Neuronal stem cell (in vitro differentiated cells): ENCODE measurements around the gene GRPR. TPM values are rescaled to one million over a fixed set of nuclear protein-coding genes. Genes with fewer than 3 reads are reported as not detected.

Experiments used
- DNase-seq: peaks from one replicate; pipeline ENCODE4 v3.0.0-alpha.2; 2013; ENCODE audit warnings: low spot score
- H2AFZ ChIP-seq: one replicate; pipeline ENCODE4 v1.6.1; 2013; ENCODE audit warnings: mild to moderate bottlenecking, low read length, inconsistent platforms
- H2AK5ac ChIP-seq: 2 replicates; pipeline ENCODE4 v1.6.1; 2013; ENCODE audit warnings: low read depth, mild to moderate bottlenecking, inconsistent platforms, low read length, moderate library complexity, mixed read lengths
- H2BK120ac ChIP-seq: 2 replicates; pipeline ENCODE4 v1.6.1; 2013; ENCODE audit warnings: low read depth, mild to moderate bottlenecking, inconsistent platforms, low read length, moderate library complexity, mixed read lengths
- H2BK12ac ChIP-seq: one replicate; pipeline ENCODE4 v1.6.1; 2013; ENCODE audit warnings: low read length, inconsistent platforms
- H2BK15ac ChIP-seq: 2 replicates; pipeline ENCODE4 v1.6.1; 2013; ENCODE audit warnings: mild to moderate bottlenecking, low read length, inconsistent platforms, mixed read lengths
- H2BK5ac ChIP-seq: one replicate; pipeline ENCODE4 v1.6.1; 2013; ENCODE audit warnings: inconsistent platforms, mild to moderate bottlenecking, low read length, moderate library complexity
- H3K14ac ChIP-seq: one replicate; pipeline ENCODE4 v1.6.1; 2013; ENCODE audit warnings: low read length, inconsistent platforms
- H3K18ac ChIP-seq: 2 replicates; pipeline ENCODE4 v1.6.1; 2013; ENCODE audit warnings: low read length, inconsistent platforms
- H3K23ac ChIP-seq: 2 replicates; pipeline ENCODE4 v1.6.1; 2013; ENCODE audit warnings: low read depth, mild to moderate bottlenecking, mixed read lengths, low read length, inconsistent platforms; ENCODE audit not compliant: poor library complexity
- H3K27ac ChIP-seq: replicated peaks from 3 replicates; pipeline ENCODE4 v1.5.1; 2013; ENCODE audit warnings: low read length, inconsistent platforms
- H3K27me3 ChIP-seq, 3 experiments: 2 replicates each; pipeline ENCODE4 v1.6.1; 2013; ENCODE audit warnings: low read length in 3 of 3, mild to moderate bottlenecking in 2 of 3, inconsistent platforms in 1 of 3, low read depth in 1 of 3, mixed read lengths in 1 of 3, moderate library complexity in 1 of 3; ENCODE audit not compliant: control insufficient read depth in 3 of 3, insufficient read depth in 3 of 3
- H3K36me3 ChIP-seq, 2 donors: replicated peaks in 1 of 2; 2 replicates each; pipeline ENCODE4 v1.6.1; 2013; ENCODE audit warnings: low read length in 2 of 2; ENCODE audit not compliant: control insufficient read depth in 2 of 2, insufficient read depth in 2 of 2
- H3K4ac ChIP-seq: 2 replicates; pipeline ENCODE4 v1.6.1; 2013; ENCODE audit warnings: inconsistent platforms, mild to moderate bottlenecking, low read length, moderate library complexity
- H3K4me1 ChIP-seq, 2 donors: 1 replicate in 1 of 2; 2 replicates in 1 of 2; pipeline ENCODE4 v1.6.1; 2013; ENCODE audit warnings: low read length in 2 of 2, low read depth in 1 of 2; ENCODE audit not compliant: control insufficient read depth in 2 of 2, insufficient read depth in 1 of 2
- H3K4me2 ChIP-seq: one replicate; pipeline ENCODE4 v1.6.1; 2013; ENCODE audit warnings: mild to moderate bottlenecking, low read length, inconsistent platforms; ENCODE audit not compliant: insufficient read depth, poor library complexity, severe bottlenecking
- H3K4me3 ChIP-seq, 2 donors: 2 replicates each; pipeline ENCODE4 v1.5.1; 2013; ENCODE audit warnings: low read length in 2 of 2, mild to moderate bottlenecking in 2 of 2, inconsistent platforms in 1 of 2, moderate library complexity in 1 of 2
- H3K79me1 ChIP-seq: one replicate; pipeline ENCODE4 v1.6.1; 2013; ENCODE audit warnings: low read depth, mild to moderate bottlenecking, inconsistent platforms, low read length, moderate library complexity
- H3K9ac ChIP-seq: one replicate; pipeline ENCODE4 v1.6.1; 2013; ENCODE audit warnings: mild to moderate bottlenecking, low read depth, low read length, inconsistent platforms; ENCODE audit not compliant: poor library complexity
- H3K9me3 ChIP-seq, 2 donors: replicated peaks in 1 of 2; 2 replicates each; pipeline versions ENCODE3 to v1.6.1; 2013; ENCODE audit warnings: low read length in 2 of 2, mild to moderate bottlenecking in 2 of 2, inconsistent platforms in 1 of 2, low read depth in 1 of 2, mixed read lengths in 1 of 2, moderate library complexity in 1 of 2; ENCODE audit not compliant: control insufficient read depth in 2 of 2, insufficient read depth in 1 of 2
- H4K8ac ChIP-seq: one replicate; pipeline ENCODE4 v1.6.1; 2013; ENCODE audit warnings: low read depth, mild to moderate bottlenecking, inconsistent platforms, low read length, moderate library complexity
- H4K91ac ChIP-seq: one replicate; pipeline ENCODE4 v1.6.1; 2013; ENCODE audit warnings: low read length, low read depth, mild to moderate bottlenecking, inconsistent platforms; ENCODE audit not compliant: poor library complexity
- WGBS, 2 donors: extraction: QIAGEN DNeasy Blood & Tissue Kit; methylation state at CpG; one replicate each; pipeline ENCODE4 v1.1.7; 2013; ENCODE audit warnings: missing lambda C conversion rate in 2 of 2, mixed read lengths in 1 of 2; ENCODE audit not compliant: insufficient read length in 2 of 2, insufficient replicate concordance in 1 of 2; ENCODE audit errors: extremely low coverage in 2 of 2; 5-methylcytosine and 5-hydroxymethylcytosine counted together
- polyA plus RNA-seq, 2 experiments: library from polyadenylated mRNA; stranded (reverse); fragments of 200-250 nt; gene quantifications; one replicate each; pipeline ENCODE4 v1.2.3, GENCODE V29; 2013

Gene GRPR
- 0.53 TPM for polyA plus RNA-seq (2013, experiment 1 of 2)
- 0.61 TPM for polyA plus RNA-seq (2013, experiment 2 of 2)

GRCh38 chrX:16123222-16123786 lies at the start of gene GRPR:
TSS of gene GRPR (plus strand) at chrX:16123565. CDS start at chrX:16123954, 389 bp downstream.
- Histone ChIP-seq H3K79me1 (no peaks in the 10 kb centered on the region), H2AK5ac (no peak within 1 kb of the TSS), H2BK5ac (no peak within 1 kb of the TSS), H3K27me3 (peaks cover 0 to 26% (median 0%) of the 10 kb centered on the region in 3 experiments), H2BK120ac (no peak within 1 kb of the TSS), H3K4me2 (no peak within 1 kb of the TSS), H2BK12ac (no peak within 1 kb of the TSS), H3K23ac (no peak within 1 kb of the TSS), H4K8ac (no peak within 1 kb of the TSS), H3K14ac (no peak within 1 kb of the TSS), H2AFZ (peak within 1 kb of the TSS; percentile 73), H3K27ac (no peak within 1 kb of the TSS), H3K4ac (no peak within 1 kb of the TSS), H3K36me3 (no peaks in the 10 kb centered on the region), H3K9ac (no peak within 1 kb of the TSS), H3K18ac (no peak within 1 kb of the TSS), H2BK15ac (no peak within 1 kb of the TSS), H4K91ac (no peak within 1 kb of the TSS), H3K9me3 (no peaks in the 10 kb centered on the region), H3K4me1 (no peaks in the 10 kb centered on the region), H3K4me3 (no peak within 1 kb of the TSS)
- WGBS, 2 donors = no CpG with 5 or more reads among the region's 6 CpGs
- peak; percentile 57 for DNase-seq

GRCh38 chrX:16075087-16075486 lies 48.3 kb upstream of the GRPR start:
- H4K8ac ChIP-seq = no peak overlapping the region
- no peak overlapping the region for H2BK12ac ChIP-seq
- no peak overlapping the region for H3K27ac ChIP-seq
- DNase-seq = no peak
- peak overlapping the region; percentile 16 for H2AFZ ChIP-seq
- no CpG with 5 or more reads among the region's 1 CpG for WGBS, 2 donors
- no peak overlapping the region for H3K23ac ChIP-seq
- H4K91ac ChIP-seq = no peak overlapping the region
- no peak overlapping the region for H3K4ac ChIP-seq
- H2AK5ac ChIP-seq = no peak overlapping the region
- no peak overlapping the region for H3K4me2 ChIP-seq
- no peaks in the 10 kb centered on the region for H3K79me1 ChIP-seq
- no peak overlapping the region for H3K14ac ChIP-seq
- no peaks in the 10 kb centered on the region for H3K4me1 ChIP-seq
- H3K36me3 ChIP-seq = no peaks in the 10 kb centered on the region
- H2BK5ac ChIP-seq = no peak overlapping the region
- no peak overlapping the region for H2BK15ac ChIP-seq
- no peak overlapping the region for H3K4me3 ChIP-seq
- H2BK120ac ChIP-seq = no peak overlapping the region
- no peak overlapping the region for H3K9ac ChIP-seq
- H3K9me3 ChIP-seq = no peaks in the 10 kb centered on the region
- no peak overlapping the region for H3K18ac ChIP-seq
- H3K27me3 ChIP-seq = no peaks in the 10 kb centered on the region

- H2BK5ac ChIP-seq = no peak overlapping the region
- H4K8ac ChIP-seq = no peak overlapping the region
- H2BK120ac ChIP-seq = no peak overlapping the region
- H3K23ac ChIP-seq = no peak overlapping the region
- H3K9ac ChIP-seq = no peak overlapping the region
- H3K18ac ChIP-seq = no peak overlapping the region
- no peak overlapping the region for H2AFZ ChIP-seq
- no peaks in the 10 kb centered on the region for H3K79me1 ChIP-seq
- no peak overlapping the region for H3K4me2 ChIP-seq
- WGBS, 2 donors = no CpG with 5 or more reads among the region's 2 CpGs
- H3K4me1 ChIP-seq = no peaks in the 10 kb centered on the region
- H3K27ac ChIP-seq = no peak overlapping the region
- no peak overlapping the region for H2BK15ac ChIP-seq
- no peaks in the 10 kb centered on the region for H3K27me3 ChIP-seq
- H3K4me3 ChIP-seq = no peak overlapping the region
- no peak for DNase-seq
- H3K9me3 ChIP-seq = no peaks in the 10 kb centered on the region
- H3K14ac ChIP-seq = no peak overlapping the region
- H3K36me3 ChIP-seq = no peaks in the 10 kb centered on the region
- no peak overlapping the region for H3K4ac ChIP-seq
- H2BK12ac ChIP-seq = no peak overlapping the region
- no peak overlapping the region for H4K91ac ChIP-seq
- H2AK5ac ChIP-seq = no peak overlapping the region
These were observed 46.5 kb upstream of the GRPR start for GRCh38 chrX:16076834-16077233.

- H3K18ac ChIP-seq = no peak overlapping the region
- H4K8ac ChIP-seq = no peak overlapping the region
- no peak overlapping the region for H2BK15ac ChIP-seq
- no peaks in the 10 kb centered on the region for H3K9me3 ChIP-seq
- H3K23ac ChIP-seq = no peak overlapping the region
- no peak overlapping the region for H2BK12ac ChIP-seq
- no peaks in the 10 kb centered on the region for H3K79me1 ChIP-seq
- H3K27me3 ChIP-seq = peaks cover 0 to 3% (median 0%) of the 10 kb centered on the region in 3 experiments
- no peak overlapping the region for H3K9ac ChIP-seq
- H4K91ac ChIP-seq = no peak overlapping the region
- H3K4me2 ChIP-seq = no peak overlapping the region
- H3K14ac ChIP-seq = no peak overlapping the region
- no peak overlapping the region for H3K4me3 ChIP-seq
- no peak overlapping the region for H3K27ac ChIP-seq
- H3K4ac ChIP-seq = no peak overlapping the region
- no peak overlapping the region for H2AK5ac ChIP-seq
- H2BK5ac ChIP-seq = no peak overlapping the region
- H2AFZ ChIP-seq = no peak overlapping the region
- WGBS, 2 donors = no CpG with 5 or more reads among the region's 2 CpGs
- DNase-seq = no peak
- no peaks in the 10 kb centered on the region for H3K4me1 ChIP-seq
- H3K36me3 ChIP-seq = no peaks in the 10 kb centered on the region
- no peak overlapping the region for H2BK120ac ChIP-seq
These were observed 45.6 kb upstream of the GRPR start for GRCh38 chrX:16077811-16078210.
